Choroid plexus epithelial cell (primary cell): ENCODE results near the gene UPF3B.

ENCODE experiments used
- DNase-seq: peaks from one replicate; pipeline ENCODE4 v3.0.0-alpha.2; 2010; ENCODE audit warnings: low read depth
- H3K4me3 ChIP-seq: 2 replicates; pipeline ENCODE4 v1.5.1; 2011; ENCODE audit warnings: low read depth, mild to moderate bottlenecking, control low read depth, low read length, moderate library complexity
- TF ChIP-seq, protein P1 (sequence below): conservative IDR thresholded peaks from 2 replicates; pipeline ENCODE4 v1.5.1; 2011; ENCODE audit warnings: low read depth, mild to moderate bottlenecking, control low read depth, inconsistent platforms, low read length, moderate library complexity

Gene UPF3B

DNA sequence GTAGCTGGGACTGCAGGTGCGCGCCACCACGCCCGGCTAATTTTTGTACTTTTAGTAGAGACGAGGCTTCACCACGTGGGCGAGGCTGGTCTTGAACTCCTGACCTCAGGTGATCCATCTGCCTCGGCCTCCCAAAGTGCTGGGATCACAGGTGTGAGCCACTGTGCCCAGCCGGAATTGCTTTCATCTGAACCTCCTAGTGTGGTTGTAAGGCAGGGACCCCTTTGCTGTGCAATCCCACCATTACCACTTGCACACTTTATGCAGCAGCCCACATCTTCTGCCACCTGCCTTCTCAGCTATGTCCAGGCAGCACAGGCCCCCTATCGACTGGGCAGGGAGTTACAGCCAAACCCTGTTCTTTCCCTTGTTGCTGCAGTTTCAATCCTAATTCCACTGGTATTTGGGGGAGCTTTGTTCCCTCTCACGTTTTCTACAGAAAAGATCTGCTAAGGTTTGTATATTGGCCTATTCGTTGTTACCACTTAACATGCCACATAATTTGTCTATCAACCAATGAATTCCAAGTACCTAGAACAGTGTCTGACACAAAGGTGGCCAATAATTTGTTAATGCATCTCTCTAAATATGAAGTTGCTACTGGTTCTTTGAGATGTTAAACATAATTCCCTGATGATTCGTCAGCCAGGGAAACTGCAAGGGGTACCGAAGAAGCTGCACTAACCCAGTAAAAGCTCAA is 67.9 kb downstream of the UPF3B start:
- peak; percentile 52 for DNase-seq
- H3K4me3 ChIP-seq, result no peak overlapping the region
- TF ChIP-seq, protein P1, sequence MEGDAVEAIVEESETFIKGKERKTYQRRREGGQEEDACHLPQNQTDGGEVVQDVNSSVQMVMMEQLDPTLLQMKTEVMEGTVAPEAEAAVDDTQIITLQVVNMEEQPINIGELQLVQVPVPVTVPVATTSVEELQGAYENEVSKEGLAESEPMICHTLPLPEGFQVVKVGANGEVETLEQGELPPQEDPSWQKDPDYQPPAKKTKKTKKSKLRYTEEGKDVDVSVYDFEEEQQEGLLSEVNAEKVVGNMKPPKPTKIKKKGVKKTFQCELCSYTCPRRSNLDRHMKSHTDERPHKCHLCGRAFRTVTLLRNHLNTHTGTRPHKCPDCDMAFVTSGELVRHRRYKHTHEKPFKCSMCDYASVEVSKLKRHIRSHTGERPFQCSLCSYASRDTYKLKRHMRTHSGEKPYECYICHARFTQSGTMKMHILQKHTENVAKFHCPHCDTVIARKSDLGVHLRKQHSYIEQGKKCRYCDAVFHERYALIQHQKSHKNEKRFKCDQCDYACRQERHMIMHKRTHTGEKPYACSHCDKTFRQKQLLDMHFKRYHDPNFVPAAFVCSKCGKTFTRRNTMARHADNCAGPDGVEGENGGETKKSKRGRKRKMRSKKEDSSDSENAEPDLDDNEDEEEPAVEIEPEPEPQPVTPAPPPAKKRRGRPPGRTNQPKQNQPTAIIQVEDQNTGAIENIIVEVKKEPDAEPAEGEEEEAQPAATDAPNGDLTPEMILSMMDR, result peak; percentile 70
